CD4-positive, alpha-beta T cell treated with Interleukin-2 at 100 ng/mL for 4 hours (primary cell): ENCODE measurements around the gene AMPH.

ENCODE experiments used
- DNase-seq: peaks from one replicate; pipeline ENCODE4 v3.0.0-alpha.2; 2020; ENCODE audit warnings: low spot score

AMPH gene

DNA sequence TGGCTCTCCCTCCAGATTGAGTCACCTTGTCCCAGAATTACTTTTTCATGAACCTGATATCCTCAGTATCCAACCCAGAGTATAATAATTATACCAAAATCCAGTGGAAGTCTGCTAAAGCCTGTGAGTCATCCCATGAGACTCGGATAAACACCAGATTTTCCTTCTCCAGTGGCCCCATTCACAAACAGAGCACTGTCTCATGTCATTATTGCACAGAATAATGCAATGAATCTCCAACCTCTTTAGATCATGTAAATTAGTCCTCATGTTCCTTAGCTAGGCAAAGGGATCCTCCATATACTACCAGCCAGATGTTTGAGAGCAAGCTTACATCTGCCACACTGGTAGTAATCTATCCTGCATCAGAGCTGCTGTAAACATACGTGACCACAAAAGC, 89.0 kb downstream of the AMPH start:
- no peak for DNase-seq

DNA sequence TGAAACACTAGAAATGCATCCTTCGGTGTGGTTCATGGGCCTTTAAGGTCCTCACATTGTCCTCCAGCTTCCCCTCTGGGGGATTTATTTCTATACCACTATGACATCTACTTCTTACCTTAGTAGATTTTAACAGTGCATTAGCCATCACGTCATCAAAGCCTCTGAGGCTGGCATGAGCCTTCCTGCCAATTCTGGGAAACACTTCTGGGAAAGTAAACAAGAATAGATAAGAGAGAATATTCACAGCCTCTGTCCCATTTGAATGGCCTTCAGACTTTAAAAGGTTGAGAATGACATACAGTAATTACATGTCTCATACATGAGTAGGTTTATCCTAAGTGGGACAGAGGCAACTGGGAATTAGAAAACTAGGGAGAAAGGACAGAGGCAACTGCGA, 89.7 kb downstream of the AMPH start:
- DNase-seq = no peak

DNA sequence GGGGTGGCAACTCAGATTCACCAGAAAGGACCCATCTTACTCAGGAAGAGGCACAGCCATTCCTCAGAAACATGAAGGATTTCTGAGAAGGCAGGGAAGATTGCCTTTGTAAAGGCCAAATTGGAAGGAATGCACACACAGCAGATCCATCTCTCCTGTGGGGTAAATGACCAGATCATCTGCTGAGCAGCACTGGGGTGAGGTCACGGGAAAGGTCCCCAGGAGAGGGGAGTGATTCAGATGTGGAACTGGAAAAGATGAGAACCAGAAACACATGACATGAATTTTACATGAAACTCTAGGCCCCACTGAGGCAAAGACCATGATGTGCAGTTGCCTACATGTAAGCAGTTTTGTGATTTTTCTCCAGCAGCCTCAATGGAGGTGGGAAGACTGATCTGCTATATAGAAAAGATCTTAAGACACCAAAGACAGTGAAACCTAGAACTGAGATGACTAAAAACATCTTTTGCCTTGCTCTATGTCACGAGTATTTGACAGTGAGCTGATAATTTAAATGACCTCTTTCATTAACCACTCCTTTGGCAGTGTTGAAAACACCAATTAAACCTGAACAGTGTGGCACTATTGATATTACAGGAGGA, 91.6 kb downstream of the AMPH start:
- DNase-seq = no peak

DNA sequence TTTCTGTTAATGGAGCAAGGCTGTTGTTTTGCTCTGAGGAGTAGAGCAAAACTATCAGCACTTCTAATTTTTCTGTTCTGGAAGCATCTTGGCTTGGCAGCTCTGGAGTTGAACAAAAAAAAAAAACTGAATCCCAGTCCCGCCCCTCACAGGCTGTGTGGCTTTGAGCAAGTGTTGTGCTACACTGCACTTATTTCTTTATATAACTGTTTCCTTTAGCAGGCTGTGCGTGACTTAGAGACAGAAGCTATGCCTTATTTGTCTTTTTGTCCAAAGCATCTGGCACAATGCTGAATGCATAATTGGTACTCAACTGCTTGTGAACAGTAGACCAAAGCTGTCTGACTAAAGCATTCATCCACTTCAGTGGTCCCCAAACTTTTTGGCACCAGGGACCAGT, 96.1 kb downstream of the AMPH start:
- DNase-seq = no peak

DNA sequence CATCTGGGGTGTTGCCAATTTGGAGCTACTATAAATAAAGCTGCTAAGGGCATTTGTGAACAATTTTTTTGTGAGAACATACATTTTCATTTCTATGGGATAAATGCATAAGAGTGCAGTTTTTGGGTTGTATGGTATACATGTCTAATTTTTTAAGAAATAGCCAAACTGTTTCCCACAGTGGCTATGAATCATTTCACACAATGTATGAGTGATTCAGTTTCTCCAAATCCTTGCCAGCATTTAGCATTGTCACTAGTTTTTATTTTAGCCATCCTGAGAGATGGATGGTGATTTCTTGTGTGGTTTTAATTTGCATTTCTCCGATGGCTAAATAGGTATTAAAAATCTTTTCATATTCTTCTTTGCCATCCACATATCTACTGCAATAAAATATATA, 105.3 kb downstream of the AMPH start:
- no peak for DNase-seq

DNA sequence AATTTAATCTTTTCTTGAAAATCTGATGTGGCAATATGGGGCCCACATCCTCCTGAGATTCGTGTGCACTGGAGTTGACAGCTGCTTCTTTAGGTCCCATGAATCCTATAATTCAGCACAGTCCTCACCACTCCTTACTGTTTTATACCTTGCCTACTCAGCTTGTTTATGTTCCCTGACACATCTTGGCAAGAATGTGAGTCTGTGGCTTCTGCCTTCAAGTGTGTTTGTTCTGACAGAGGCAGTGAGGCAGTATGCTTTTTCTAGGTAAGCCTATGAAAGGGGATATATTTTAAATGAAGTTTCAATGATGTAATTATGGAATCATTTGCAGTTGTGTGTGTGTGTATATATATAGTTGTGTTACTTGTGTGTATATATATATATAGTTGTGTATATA, 106.4 kb downstream of the AMPH start:
- no peak for DNase-seq

DNA sequence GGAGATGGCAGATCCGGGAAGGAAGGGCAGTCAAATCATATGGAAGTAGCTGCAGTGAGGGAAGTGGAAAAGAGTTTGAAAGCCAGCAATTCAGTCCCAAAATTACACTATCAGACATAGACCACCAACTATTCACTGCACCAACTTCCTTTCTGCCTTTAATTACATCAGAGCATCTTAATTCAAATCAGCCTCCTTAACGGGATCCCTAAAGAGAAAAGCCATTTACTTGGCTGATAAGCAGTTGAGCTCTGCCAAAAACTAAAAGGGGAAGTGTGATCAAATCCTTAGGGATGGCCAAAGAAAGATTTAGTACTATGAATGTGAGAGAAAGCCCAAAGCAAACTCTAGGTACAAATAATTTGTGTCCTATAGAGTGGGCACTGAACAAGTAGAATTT, 110.4 kb downstream of the AMPH start:
- no peak for DNase-seq

DNA sequence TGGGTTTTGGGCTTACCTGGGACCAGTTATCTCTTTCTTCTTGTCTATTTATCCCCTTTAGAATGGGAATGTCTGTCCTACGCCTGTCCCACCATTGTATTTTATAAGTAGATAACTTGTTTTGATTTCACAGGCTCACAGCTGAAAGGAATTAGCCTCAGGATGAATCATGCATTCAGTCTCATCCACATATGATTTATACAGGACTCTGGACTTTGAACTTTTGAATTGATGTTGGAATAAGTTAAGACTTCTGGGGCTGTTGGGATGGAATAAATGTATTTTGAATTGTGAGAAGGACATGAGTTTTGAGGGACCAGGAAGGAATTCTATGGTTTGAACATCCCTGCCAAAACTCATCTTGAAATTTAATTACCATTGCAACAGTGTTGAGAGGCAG, 112.6 kb downstream of the AMPH start:
- DNase-seq = no peak

DNA sequence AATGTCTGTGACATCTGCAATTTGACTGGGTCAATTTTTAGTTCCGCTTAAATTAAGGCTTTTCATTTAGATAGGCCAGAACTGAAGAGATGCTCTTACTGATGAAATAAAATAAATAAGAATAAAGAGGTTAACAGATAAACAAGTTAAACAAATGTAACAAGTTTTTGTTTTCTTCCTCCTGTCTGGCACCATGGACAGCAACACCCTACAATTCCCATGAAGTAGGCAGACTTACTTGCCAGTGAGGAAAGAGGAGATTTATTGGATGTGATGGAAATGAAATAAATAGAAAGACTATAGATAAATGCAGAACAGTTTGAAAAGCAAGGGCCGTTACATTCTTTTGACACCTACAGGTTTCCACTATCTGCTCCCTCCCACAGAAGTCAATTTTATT, 118.5 kb downstream of the AMPH start:
- DNase-seq = no peak

DNA sequence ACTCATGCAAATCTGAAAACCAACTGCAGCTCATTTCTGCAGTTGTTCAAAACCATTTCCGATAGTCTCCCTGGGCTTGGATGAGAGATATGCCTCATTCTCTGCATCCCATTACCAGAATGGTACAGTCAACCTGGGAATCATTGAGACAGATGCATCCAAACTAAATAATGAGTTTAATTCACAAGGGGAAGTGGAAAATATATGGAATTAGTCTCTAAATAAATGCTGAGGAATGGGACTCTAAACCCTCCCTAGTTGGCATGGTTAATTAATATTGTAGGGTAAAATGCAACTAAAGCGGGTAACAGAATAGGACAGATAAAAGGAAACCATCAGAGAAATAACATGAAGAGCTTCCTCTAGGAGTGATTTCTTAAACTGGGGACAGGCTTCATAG, 118.9 kb downstream of the AMPH start:
- DNase-seq = no peak

DNA sequence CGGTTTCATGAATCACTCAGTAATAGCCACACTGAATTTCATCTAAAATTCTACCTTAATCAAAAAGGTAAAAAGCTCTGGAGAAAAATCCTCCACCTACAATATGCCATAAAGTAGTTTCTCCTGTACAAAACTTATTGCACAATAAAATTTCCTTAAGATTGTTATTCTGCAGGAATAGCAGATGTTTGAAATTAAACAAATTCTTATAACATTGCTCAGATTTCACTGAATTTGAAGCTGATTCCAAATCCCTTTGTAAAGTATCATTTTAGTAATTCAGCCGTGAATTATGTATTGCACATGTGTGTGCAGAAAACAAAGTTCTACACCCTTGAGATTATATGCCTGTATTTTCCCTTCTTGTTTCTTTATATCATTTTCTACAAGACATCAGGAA, 123.8 kb downstream of the AMPH start:
- no peak for DNase-seq

DNA sequence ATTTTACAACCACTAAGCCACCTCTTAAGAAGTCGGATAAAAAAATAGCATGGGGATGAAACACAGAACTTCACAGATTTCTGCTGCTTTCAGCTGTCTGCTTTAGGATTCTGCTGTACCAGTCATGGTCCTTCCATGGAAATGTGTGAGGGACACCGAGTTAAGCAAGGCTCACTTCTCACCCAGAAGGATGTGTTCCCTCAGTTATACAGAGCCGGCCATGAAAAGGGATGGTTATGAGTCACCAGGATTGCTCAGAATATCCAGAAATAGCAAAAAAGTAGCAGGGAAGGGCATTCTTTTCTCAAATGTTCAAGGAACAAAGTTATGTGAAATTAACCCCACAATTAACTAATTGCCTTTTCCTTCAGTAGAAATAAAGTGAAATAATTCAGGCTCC, 124.4 kb downstream of the AMPH start:
- DNase-seq = no peak

DNA sequence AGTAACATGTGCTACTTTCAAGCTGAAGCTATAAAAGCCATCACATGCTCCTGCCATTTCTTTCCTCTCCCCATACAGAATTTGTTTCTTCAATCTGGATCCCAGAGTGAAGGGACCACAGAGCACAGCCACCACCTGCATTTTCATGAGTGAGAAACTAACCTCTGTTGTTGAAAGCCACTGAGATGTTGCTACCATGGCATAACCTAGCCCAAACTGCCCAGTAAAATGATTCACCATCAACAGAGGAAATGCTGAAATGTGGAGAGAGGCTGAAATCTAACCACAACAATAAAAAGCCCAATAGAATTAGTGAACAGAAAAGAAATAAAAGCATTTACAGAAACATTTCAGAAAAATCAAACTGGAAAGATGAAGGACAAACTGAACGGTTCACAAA, 125.2 kb downstream of the AMPH start:
- no peak for DNase-seq

DNA sequence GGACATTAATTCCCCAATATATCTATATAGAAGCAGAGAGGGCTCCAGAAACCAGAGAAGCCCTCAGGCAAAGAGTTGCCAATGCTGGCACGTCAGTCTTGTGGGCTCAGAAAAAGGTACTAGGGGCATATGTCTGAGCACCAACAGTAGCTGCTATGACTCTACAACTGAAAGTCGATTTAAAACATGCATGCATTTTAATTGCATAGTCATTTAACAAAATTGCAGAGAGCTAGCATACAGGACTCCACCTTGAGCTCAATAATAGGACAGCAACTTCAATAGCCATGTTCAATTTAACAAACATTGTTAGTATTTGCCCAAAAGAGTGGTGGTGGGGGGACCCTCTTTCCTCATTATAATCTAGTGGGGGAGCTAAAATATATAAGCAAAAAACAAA, 126.5 kb downstream of the AMPH start:
- no peak for DNase-seq

DNA sequence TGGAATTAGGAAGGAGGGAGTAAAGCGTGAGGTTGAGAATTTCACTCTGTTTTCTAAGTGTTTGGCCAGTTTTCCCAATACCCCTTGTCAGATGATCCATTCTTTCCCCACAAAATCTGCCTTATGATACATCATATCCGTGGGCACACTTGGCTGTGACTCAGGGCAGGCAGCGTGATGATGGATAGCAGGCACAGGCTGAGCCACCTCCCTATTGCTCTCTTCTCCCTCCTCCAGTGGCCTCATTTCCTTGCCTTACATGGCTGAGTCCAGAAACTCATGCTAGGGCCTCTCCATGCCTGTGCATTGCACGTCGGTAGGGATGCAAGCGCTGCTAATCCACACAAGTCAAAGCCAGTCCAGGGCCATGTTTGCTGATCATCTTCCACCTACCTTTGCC, 128.3 kb downstream of the AMPH start:
- DNase-seq = no peak

DNA sequence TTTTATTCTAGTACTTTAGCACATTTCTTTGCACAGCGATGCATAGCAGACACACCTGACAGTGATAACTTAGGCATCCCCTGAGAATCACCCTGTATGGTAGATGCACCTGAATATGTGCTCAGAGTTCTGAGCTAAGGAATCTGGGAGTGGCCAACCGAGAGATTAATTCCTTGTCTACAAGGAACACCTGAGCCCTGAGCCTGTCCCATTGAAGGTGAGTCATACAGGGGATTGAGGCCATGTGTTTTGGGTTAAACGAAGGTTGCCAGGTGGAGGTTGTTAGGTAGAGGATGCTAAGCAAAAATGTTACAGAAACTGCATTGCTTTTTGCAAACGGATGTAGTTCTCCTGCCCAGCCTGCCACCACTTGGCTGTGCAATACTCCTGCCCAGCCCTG, 128.9 kb downstream of the AMPH start:
- DNase-seq = no peak

DNA sequence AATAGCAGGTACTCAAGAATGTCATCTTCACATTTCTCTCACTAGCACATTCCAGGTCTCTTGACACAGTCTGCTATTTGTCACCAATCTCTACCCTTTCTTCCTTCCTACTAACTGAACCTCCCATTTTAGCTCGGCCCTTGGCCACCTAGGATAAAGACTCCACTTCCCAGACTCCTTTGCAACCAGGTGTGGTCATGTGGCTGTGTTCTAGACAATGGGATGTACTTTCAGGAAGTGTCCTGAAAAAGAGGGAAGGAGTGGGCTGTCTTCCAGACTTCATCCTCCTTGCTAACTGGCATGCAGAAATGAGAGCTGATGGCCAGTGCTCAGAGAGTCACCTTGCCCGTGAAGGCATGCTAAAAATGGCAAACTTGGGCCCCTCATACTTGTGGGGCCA, 139.2 kb downstream of the AMPH start:
- DNase-seq = no peak

DNA sequence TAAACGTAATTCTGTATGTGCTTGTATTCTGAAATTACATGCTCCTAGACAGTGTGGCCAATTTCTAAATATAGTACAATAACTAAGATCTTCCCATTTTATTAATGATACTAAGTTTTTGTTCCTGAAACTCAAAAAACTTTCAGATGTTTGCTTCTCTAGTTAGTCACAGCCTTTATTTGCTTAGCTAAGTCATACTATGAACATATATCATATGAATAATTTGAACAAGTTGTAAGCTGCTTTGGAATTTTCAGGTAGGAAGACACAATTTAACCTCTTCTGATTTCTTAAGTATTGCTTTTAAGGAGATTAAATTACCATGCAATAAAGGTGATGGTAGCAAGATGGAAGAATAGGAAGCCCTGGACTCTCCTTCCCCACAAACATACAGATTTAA, 148.7 kb downstream of the AMPH start:
- no peak for DNase-seq

DNA sequence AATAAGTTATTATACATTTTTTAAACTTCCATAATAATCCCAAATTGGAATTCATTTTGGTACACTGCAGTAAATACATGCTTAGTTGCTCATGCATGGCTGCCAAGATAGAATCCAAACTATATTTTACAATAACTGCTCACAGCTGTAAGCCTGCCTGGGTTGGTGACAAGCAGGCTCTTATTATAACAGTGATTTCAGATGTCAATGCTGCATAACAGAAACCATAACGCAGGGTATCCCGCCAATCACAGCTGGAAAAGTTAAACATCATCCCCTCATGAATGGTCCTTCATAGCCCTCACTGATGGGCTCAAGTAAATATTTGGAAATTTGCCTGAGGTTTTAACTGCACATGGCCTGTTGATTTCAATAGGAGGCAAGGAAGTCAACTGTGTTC, 149.8 kb downstream of the AMPH start:
- no peak for DNase-seq

DNA sequence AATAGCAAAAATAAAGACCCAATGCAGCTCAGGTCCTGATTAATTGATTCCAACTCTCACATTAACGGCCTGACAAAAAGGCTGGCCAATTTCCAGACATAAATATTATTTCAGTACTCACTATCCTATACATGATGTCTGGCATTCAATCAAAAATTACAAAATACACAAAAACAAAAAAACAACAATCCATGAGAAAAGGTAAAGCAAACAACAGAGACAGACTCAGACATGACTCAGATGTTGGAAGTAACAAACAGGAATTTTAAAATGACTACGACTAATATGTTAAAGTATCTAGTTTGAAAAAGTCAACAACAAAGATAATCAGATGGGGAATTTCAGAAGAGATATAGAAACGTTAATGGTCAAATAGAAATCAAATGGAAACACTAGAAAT, 152.8 kb downstream of the AMPH start:
- DNase-seq = no peak

DNA sequence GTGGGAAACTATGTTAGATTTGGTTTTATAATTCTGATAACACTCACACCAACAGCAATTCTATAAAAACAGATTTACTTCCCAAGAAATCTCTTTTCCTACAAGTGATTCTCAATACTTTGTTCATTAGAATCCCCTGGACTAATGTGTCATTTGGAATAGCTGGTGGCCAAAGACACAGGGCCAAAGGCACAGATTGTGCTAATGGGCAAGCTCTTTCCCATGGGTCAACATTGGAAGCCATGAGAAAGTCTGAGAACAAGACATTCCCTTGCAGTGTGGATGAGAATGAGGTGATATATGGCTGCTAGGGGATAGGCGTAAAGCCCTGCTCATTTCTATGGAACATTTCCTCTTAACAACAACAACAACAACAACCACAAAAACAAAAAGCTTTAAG, 153.8 kb downstream of the AMPH start:
- DNase-seq = no peak

DNA sequence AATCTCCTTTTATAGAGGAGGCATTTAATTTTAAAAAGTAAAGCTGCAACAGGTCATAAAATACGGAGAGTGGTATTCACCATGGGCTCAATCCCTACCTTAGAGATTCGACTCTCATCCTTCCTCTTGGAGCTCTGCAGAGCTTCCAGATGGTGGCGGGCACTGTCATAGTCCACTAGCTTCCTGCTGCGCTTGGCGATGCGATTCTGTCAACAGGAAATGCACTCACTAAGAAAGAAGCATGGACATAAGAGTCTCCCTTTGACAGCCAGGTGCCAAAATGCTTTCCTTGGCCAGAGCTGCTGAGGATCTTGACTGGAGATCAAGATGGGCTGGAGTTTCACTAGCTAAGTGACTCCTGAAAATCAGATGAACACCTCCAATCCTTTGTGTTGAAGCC, 154.4 kb downstream of the AMPH start:
- no peak for DNase-seq

DNA sequence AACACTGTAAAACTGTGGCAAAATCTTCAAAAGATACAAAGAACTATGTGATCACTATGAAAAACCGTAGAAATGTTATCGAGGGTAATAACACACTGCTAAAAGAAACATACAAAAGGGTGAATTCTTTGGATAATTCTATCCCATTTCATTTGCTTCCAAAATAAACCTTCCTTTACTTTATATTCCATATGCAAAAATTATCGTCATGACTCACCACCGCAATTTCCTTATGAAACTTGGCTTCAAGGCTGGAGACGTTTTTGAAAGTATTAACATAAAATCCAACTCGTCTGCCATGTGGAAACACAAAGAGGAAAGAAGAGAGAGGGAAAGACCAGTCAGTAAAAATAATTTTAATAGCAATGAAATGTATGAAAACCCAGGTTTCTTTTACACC, 165.2 kb downstream of the AMPH start:
- DNase-seq = no peak

DNA sequence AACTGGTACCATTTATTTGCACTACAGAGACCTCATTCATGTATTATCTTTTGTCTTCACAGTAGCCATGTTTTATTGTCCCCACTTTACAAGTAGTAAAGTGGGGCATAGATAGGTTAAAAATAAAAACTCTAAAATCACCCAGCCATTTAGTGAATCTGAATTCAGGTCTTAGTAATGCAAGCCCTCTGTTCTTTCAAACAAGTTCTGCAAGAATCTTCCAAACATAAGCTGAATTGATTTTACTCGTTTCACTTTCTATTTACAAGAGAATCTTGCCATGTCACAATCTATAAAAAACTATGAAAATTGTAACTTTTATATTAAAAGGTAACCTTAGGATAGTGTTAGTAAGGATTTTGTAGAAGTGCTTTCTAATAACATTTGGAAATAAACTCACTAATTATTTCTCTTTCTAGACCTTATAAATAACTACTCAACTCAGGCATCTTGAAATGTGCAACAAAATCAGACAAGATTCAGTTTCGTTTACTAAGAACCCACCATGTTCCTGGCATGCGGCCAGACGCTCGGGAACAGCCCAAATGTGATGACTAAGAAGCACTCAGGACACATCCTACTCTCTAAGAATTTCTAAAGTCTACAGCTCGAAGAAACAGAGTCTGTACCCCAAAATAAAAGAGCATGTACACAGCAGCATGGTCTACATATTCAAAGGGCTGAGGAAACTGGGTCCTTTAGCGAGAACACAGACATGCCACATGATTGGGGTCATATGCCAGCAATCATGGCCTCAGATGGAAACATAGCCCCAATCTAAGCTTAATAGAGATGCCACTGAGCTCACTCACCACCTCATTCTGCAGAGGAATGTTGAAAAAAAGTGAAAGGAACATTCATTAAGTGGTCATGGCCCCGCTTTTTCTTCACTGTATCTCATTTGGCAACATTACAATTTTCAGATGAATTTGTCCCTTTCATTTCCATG, 167.6 kb downstream of the AMPH start:
- DNase-seq = peak; percentile 82
